H1 (cell line): ENCODE data around the gene RPS5. TPM values are rescaled to one million over a fixed set of nuclear protein-coding genes. Genes with fewer than 3 reads are reported as not detected.

Experiments
- CTCF ChIA-PET: fragments of 300-600 bp; sonication (Branson Sonifier 250); formaldehyde crosslinking; loops from one replicate; lab custom pipeline; 2021; ENCODE audit not compliant: partially characterized antibody; lab: Charles Lee
- POLR2A ChIA-PET: fragments of 300-600 bp; sonication (Branson Sonifier 250); formaldehyde crosslinking; loops from one replicate; lab custom pipeline; 2021; ENCODE audit warnings: inconsistent platforms; ENCODE audit not compliant: partially characterized antibody; lab: Charles Lee
- DNase-seq, 2 experiments: peaks; one replicate each; pipeline versions ENCODE4 v3.0.0 to v3.0.0-alpha.2; 2010 to 2022; ENCODE audit warnings: low spot score in 2 of 2, low read depth in 1 of 2, mixed read lengths in 1 of 2
- FAIRE-seq: peaks from 2 replicates; lab custom pipeline; 2011; peaks lifted over from hg19 to GRCh38; lab: Jason Lieb, UNC
- H2AFZ ChIP-seq: 2 replicates; pipeline ENCODE4 v1.8.1; 2012; ENCODE audit warnings: low read length, inconsistent platforms
- H2AK5ac ChIP-seq: 2 replicates; pipeline ENCODE4 v1.6.1; 2013; ENCODE audit warnings: low read depth, low read length
- H2BK120ac ChIP-seq: replicated peaks from 2 replicates; pipeline ENCODE3; 2013; ENCODE audit warnings: low read depth, low read length, inconsistent platforms
- H2BK12ac ChIP-seq: 2 replicates; pipeline ENCODE4 v1.6.1; 2013; ENCODE audit warnings: low read depth, low read length
- H2BK15ac ChIP-seq: 2 replicates; pipeline ENCODE4 v1.6.1; 2013; ENCODE audit warnings: low read length
- H2BK20ac ChIP-seq: 2 replicates; pipeline ENCODE4 v1.6.1; 2013; ENCODE audit warnings: low read length
- H2BK5ac ChIP-seq: 2 replicates; pipeline ENCODE4 v1.6.1; 2013; ENCODE audit warnings: low read depth, low read length
- H3K14ac ChIP-seq: 2 replicates; pipeline ENCODE4 v1.6.1; 2013; ENCODE audit warnings: inconsistent platforms; ENCODE audit not compliant: insufficient read length
- H3K18ac ChIP-seq: 2 replicates; pipeline ENCODE4 v1.6.1; 2013; ENCODE audit warnings: low read length; ENCODE audit errors: extremely low read depth
- H3K23ac ChIP-seq: 2 replicates; pipeline ENCODE4 v1.6.1; 2013; ENCODE audit warnings: inconsistent platforms; ENCODE audit not compliant: insufficient read length
- H3K23me2 ChIP-seq: 2 replicates; pipeline ENCODE4 v1.6.1; 2013; ENCODE audit warnings: low read depth, low read length
- H3K27ac ChIP-seq: 2 replicates; pipeline ENCODE4 v1.6.1; 2011; ENCODE audit warnings: low read depth, low read length, inconsistent platforms
- H3K27me3 ChIP-seq, 4 experiments: replicated peaks in 1 of 4; 1 replicate in 1 of 4; 2 replicates in 3 of 4; pipeline versions ENCODE4 v1.6.1 to v1.8.1; 2011 to 2013; ENCODE audit warnings: low read length in 3 of 4, mild to moderate bottlenecking in 3 of 4, inconsistent platforms in 2 of 4, mixed read lengths in 2 of 4, moderate library complexity in 1 of 4; ENCODE audit not compliant: control insufficient read depth in 3 of 4, insufficient read depth in 3 of 4; ENCODE audit errors: extremely low read depth in 1 of 4
- H3K36me3 ChIP-seq, 4 experiments: 2 replicates each; pipeline versions ENCODE4 v1.6.1 to v1.8.1; 2011 to 2013; ENCODE audit warnings: mild to moderate bottlenecking in 4 of 4, low read length in 3 of 4, moderate library complexity in 2 of 4, control low read depth in 1 of 4, inconsistent platforms in 1 of 4; ENCODE audit not compliant: insufficient read depth in 4 of 4, control insufficient read depth in 2 of 4
- H3K4ac ChIP-seq: replicated peaks from 2 replicates; pipeline ENCODE3; 2013; ENCODE audit warnings: low read length, low read depth, mixed read lengths, inconsistent platforms; ENCODE audit not compliant: insufficient read length
- H3K4me1 ChIP-seq, 4 experiments: replicated peaks in 1 of 4; 1 replicate in 1 of 4; 2 replicates in 3 of 4; pipeline versions ENCODE4 v1.6.1 to v1.8.1; 2011 to 2013; ENCODE audit warnings: low read length in 3 of 4, inconsistent platforms in 2 of 4, mixed read lengths in 1 of 4; ENCODE audit not compliant: insufficient read depth in 4 of 4, control insufficient read depth in 3 of 4
- H3K4me2 ChIP-seq, 2 experiments: 2 replicates each; pipeline versions ENCODE4 v1.6.1 to v1.8.1; 2011 to 2013; ENCODE audit warnings: low read depth in 2 of 2, low read length in 2 of 2, control low read depth in 1 of 2, inconsistent platforms in 1 of 2, mild to moderate bottlenecking in 1 of 2; ENCODE audit not compliant: insufficient read depth in 1 of 2
- H3K4me3 ChIP-seq, 4 experiments: fragments of 200-600, 300-600 bp in 1 of 4; sonication (generic), shearing (Covaris generic), sonication (Bioruptor Twin) in 1 of 4; 2 replicates each; pipeline versions ENCODE4 v1.5.1 to v1.8.1; 2011 to 2016; ENCODE audit warnings: low read length in 4 of 4, low read depth in 3 of 4, control low read depth in 2 of 4, inconsistent platforms in 2 of 4, mild to moderate bottlenecking in 2 of 4, mixed read lengths in 1 of 4, moderate library complexity in 1 of 4; ENCODE audit not compliant: insufficient read depth in 2 of 4; ENCODE audit errors: extremely low read depth in 1 of 4
- H3K56ac ChIP-seq: replicated peaks from 2 replicates; pipeline ENCODE3; 2013; ENCODE audit warnings: low read depth, mild to moderate bottlenecking, mixed read lengths, low read length, inconsistent platforms; ENCODE audit not compliant: insufficient read length
- H3K79me1 ChIP-seq: 2 replicates; pipeline ENCODE4 v1.6.1; 2013; ENCODE audit warnings: low read depth, low read length, control low read depth
- H3K79me2 ChIP-seq, 2 experiments: 2 replicates each; pipeline versions ENCODE4 v1.6.1 to v1.8.1; 2012 to 2013; ENCODE audit warnings: low read length in 2 of 2, mild to moderate bottlenecking in 2 of 2, inconsistent platforms in 1 of 2; ENCODE audit not compliant: insufficient read depth in 2 of 2, control insufficient read depth in 1 of 2
- H3K9ac ChIP-seq, 4 experiments: replicated peaks in 1 of 4; 1 replicate in 1 of 4; 2 replicates in 3 of 4; pipeline versions ENCODE4 v1.6.1 to v1.8.1; 2011 to 2013; ENCODE audit warnings: low read depth in 3 of 4, low read length in 3 of 4, control low read depth in 2 of 4, mild to moderate bottlenecking in 2 of 4, moderate library complexity in 2 of 4, inconsistent platforms in 1 of 4; ENCODE audit errors: extremely low read depth in 1 of 4
- H3K9me3 ChIP-seq, 2 experiments: 2 replicates each; pipeline versions ENCODE4 v1.6.1 to v1.8.1; 2012 to 2013; ENCODE audit warnings: mild to moderate bottlenecking in 2 of 2, moderate library complexity in 2 of 2, control low read depth in 1 of 2, inconsistent platforms in 1 of 2, low read depth in 1 of 2, low read length in 1 of 2, mixed read lengths in 1 of 2; ENCODE audit not compliant: insufficient read depth in 2 of 2
- H4K20me1 ChIP-seq, 2 experiments: replicated peaks in 1 of 2; 2 replicates each; pipeline versions ENCODE3 to v1.8.1; 2011 to 2013; ENCODE audit warnings: inconsistent platforms in 2 of 2, low read length in 2 of 2, mild to moderate bottlenecking in 1 of 2; ENCODE audit not compliant: insufficient read depth in 2 of 2, control insufficient read depth in 1 of 2
- H4K5ac ChIP-seq: 2 replicates; pipeline ENCODE4 v1.6.1; 2013; ENCODE audit warnings: low read length, low read depth, mixed read lengths, inconsistent platforms; ENCODE audit not compliant: insufficient read length
- H4K8ac ChIP-seq: 2 replicates; pipeline ENCODE4 v1.8.0; 2013; ENCODE audit warnings: mild to moderate bottlenecking, moderate library complexity, low read length, inconsistent platforms; ENCODE audit not compliant: insufficient read depth; ENCODE audit errors: extremely low read depth
- H4K91ac ChIP-seq: replicated peaks from 2 replicates; pipeline ENCODE3; 2013; ENCODE audit warnings: low read length, mixed read lengths, inconsistent platforms; ENCODE audit not compliant: insufficient read length
- CBX5 ChIP-seq: fragments of 300-800, 300-1000 bp; sonication (generic); IDR thresholded peaks from 2 replicates; pipeline ENCODE4 v1.7.1; 2016; ENCODE audit warnings: antibody characterized with exemption, low read length, low read depth
- CREB1 ChIP-seq: IDR thresholded peaks from 2 replicates; pipeline ENCODE4 v1.6.1; 2012; ENCODE audit warnings: inconsistent platforms
- EGR1 ChIP-seq: IDR thresholded peaks from 2 replicates; pipeline ENCODE4 v1.6.1; 2011; ENCODE audit warnings: low read depth, low read length, borderline replicate concordance
- EP300 ChIP-seq, 2 experiments: IDR thresholded peaks; 1 replicate in 1 of 2; 2 replicates in 1 of 2; pipeline ENCODE4 v1.6.1; 2011 to 2012; ENCODE audit warnings: low read depth in 2 of 2, low read length in 2 of 2, mild to moderate bottlenecking in 2 of 2, borderline replicate concordance in 1 of 2, inconsistent platforms in 1 of 2, moderate library complexity in 1 of 2
- HDAC6 ChIP-seq: IDR thresholded peaks from one replicate; pipeline ENCODE4 v1.7.1; 2012; ENCODE audit warnings: low read depth, mild to moderate bottlenecking, inconsistent platforms, low read length, moderate library complexity
- JUN ChIP-seq: IDR thresholded peaks from 2 replicates; pipeline ENCODE4 v1.6.1; 2011; ENCODE audit warnings: low read depth, mild to moderate bottlenecking, improper control_type of control experiment, low read length
- RNF2 ChIP-seq: fragments of 200-900, 300-1000 bp; sonication (generic); IDR thresholded peaks from 2 replicates; pipeline ENCODE4 v1.7.1; 2016; ENCODE audit warnings: borderline replicate concordance, low read depth, mild to moderate bottlenecking, antibody characterized with exemption, low read length; ENCODE audit not compliant: poor library complexity, severe bottlenecking; ENCODE audit errors: missing control alignments
- SAP30 ChIP-seq: fragments of 300-600 bp; sonication (generic); IDR thresholded peaks from 2 replicates; pipeline ENCODE4 v1.7.1; 2012; ENCODE audit warnings: low read length, moderate library complexity, mild to moderate bottlenecking, inconsistent platforms; ENCODE audit not compliant: insufficient read depth, insufficient replicate concordance
- SIX5 ChIP-seq: IDR thresholded peaks from 2 replicates; pipeline ENCODE4 v1.6.1; 2011; ENCODE audit warnings: mild to moderate bottlenecking, low read depth, low read length
- WGBS, 2 experiments: shearing (Covaris generic) in 1 of 2; methylation state at CpG; one replicate each; pipeline versions ENCODE4 v1.1.6 to v1.1.7; 2013 to 2015; ENCODE audit warnings: low lambda C conversion rate in 2 of 2, mixed read lengths in 2 of 2, inconsistent platforms in 1 of 2, low coverage in 1 of 2, missing lambda C conversion rate in 1 of 2; ENCODE audit not compliant: insufficient replicate concordance in 2 of 2, insufficient coverage in 1 of 2, insufficient read length in 1 of 2; ENCODE audit errors: extremely low coverage in 1 of 2, missing lambda C conversion rate in 1 of 2; 5-methylcytosine and 5-hydroxymethylcytosine counted together
- polyA plus RNA-seq, 7 experiments: library from polyadenylated mRNA; depleted of rRNA in 3 of 7; stranded (reverse) in 5 of 7; unstranded in 2 of 7; fragments of >200 nt in 5 of 7; fragments of 200-250 nt in 2 of 7; gene quantifications; 1 replicate in 5 of 7; 2 replicates in 1 of 7; 4 replicates in 1 of 7; pipeline versions ENCODE4 v1.2.1 to v1.2.3, GENCODE V29; 2011 to 2013; ENCODE audit warnings: missing spikeins in 2 of 7, mixed read lengths in 2 of 7
- total RNA-seq: library from RNA; stranded (reverse); fragmentation: NEBNext Ultra II Directional; extraction: Animal tissue kit (Norgen Biotek cat#: 25700); gene quantifications from 2 replicates; pipeline ENCODE4 v1.2.1, GENCODE V29; 2021

RPS5 gene
- total and polyA plus RNA-seq, 2 of the 8 experiments (the other 6 are each of a cell fraction or from before 2014, with no cell fraction given): 1,557 to 5,731 TPM

- no peak within 1 kb of the TSS for H2BK12ac ChIP-seq
- peak within 1 kb of the TSS; percentile 76 for H2BK5ac ChIP-seq
- peak within 1 kb of the TSS; percentile 23 for H4K91ac ChIP-seq
- 0 out of 2 replicates have a peak, but pooled peaks cover 2% of the 10 kb centered on the region for H3K79me1 ChIP-seq
- H2BK15ac ChIP-seq: no peak within 1 kb of the TSS
- peaks cover 0 to 8% (median 2%) of the 10 kb centered on the region in 4 experiments; a peak in 4 of 7 replicates for H3K27me3 ChIP-seq
- WGBS, 2 experiments: 12% methylated on average over 59 of the region's 59 CpGs; no CpG with 5 or more reads in 1 of the 2 experiments
- CTCF ChIA-PET: interaction anchor here (0.8 kb wide), 1 partner anchor 11 kb away, joined by 3 read pairs; the partner anchor contains the start of gene ZNF324B
- peak within 1 kb of the TSS; percentile 82 to 96 (median 90) for H3K4me3 ChIP-seq
- H3K36me3 ChIP-seq: peaks cover 0 to 21% (median 14%) of the 10 kb centered on the region in 4 experiments; a peak in 6 of 8 replicates
- H3K23ac ChIP-seq: no peak within 1 kb of the TSS
- H2AFZ ChIP-seq: peak within 1 kb of the TSS; percentile 87; the same call in 1 of the 2 replicates
- peaks cover 20 to 27% of the 10 kb centered on the region in 2 experiments for H3K9me3 ChIP-seq
- H3K4me2 ChIP-seq: peak within 1 kb of the TSS; percentile 85 to 96
- H2AK5ac ChIP-seq: no peak within 1 kb of the TSS
- H2BK120ac ChIP-seq: no peak within 1 kb of the TSS
- peak within 1 kb of the TSS; percentile 65 for H3K18ac ChIP-seq
- H4K20me1 ChIP-seq: no peaks in the 10 kb centered on the region
- FAIRE-seq (peak; percentile 99), DNase-seq (peak; percentile 78 to 98)
- peak within 1 kb of the TSS; percentile 60; the same call in 1 of the 2 replicates for H3K27ac ChIP-seq
- peak within 1 kb of the TSS in 3 of 4 experiments; percentile 51 to 63 (median 62); a peak in 5 of 7 replicates for H3K9ac ChIP-seq
- H4K8ac ChIP-seq: peak within 1 kb of the TSS; percentile 81
- peak within 1 kb of the TSS; percentile 25 for H4K5ac ChIP-seq
- no peak within 1 kb of the TSS for H3K14ac ChIP-seq
- peaks cover 9% of the 10 kb centered on the region; the same call in 1 of the 2 replicates for H3K23me2 ChIP-seq
- H3K56ac ChIP-seq: no peak within 1 kb of the TSS
- H3K4ac ChIP-seq: no peak within 1 kb of the TSS
- H3K79me2 ChIP-seq: no peaks in the 10 kb centered on the region
- H3K4me1 ChIP-seq: peaks cover 0 to 5% (median 3%) of the 10 kb centered on the region in 4 experiments; a peak in 4 of 7 replicates
- H2BK20ac ChIP-seq: no peak within 1 kb of the TSS
- POLR2A ChIA-PET: interaction anchor here (0.5 to 2.6 kb wide), 6 partner anchors 12 to 80 kb away, joined by 3 to 13 read pairs (median 3); partner anchors contain the start of genes ZBTB45, ZNF324B and ZNF584
- TF ChIP-seq CBX5 (no peak), EP300 (IDR thresholded peaks at IDR 0.05; ENCODE audit: borderline replicate concordance in 1 of 2, low read depth in 2 of 2, low read length in 2 of 2) (no peak), CREB1 (peak; percentile 97), HDAC6 (no peak), SIX5 (peak; percentile 72), JUN (no peak), RNF2 (no peak), EGR1 (no peak), SAP30 (peak; percentile 20)
These were observed 52.8 kb downstream of the RPS5 start, which contains the start of gene ZNF132 for GRCh38 chr19:58439576-58440554. Gene ZNF132 (minus strand): TSS chr19:58440153. CDS start chr19:58439821, 332 bp downstream.
